Measurements from ENCODE around the gene OGFOD3.
A peak's percentile ranks its signal among the peaks of the same experiment; 100 is the strongest.
"Not testable (repeated sequence)": the region's sequence is repeated elsewhere in the genome, so short reads cannot be mapped to it uniquely, and the experiment has no call there.

The OGFOD3 gene

GRCh38 chr17:82432017-82432416 is 13.6 kb upstream of the OGFOD3 start:
- no peak for DNase-seq

- no peak for DNase-seq
These were observed 11.4 kb upstream of the OGFOD3 start for GRCh38 chr17:82429824-82430223.

- DNase-seq, result no peak
These were observed 10.2 kb upstream of the OGFOD3 start for GRCh38 chr17:82428546-82428945.

- no peak for DNase-seq
These were observed 6.4 kb upstream of the OGFOD3 start for GRCh38 chr17:82424863-82425159.

GRCh38 chr17:82424001-82424862 is 5.8 kb upstream of the OGFOD3 start:
- DNase-seq, result peak; percentile 18

GRCh38 chr17:82419540-82419939 is 1.2 kb upstream of the OGFOD3 start:
- no peak for DNase-seq

- no peak for DNase-seq
These were observed 1.6 kb downstream of the OGFOD3 start for GRCh38 chr17:82416771-82417170.

GRCh38 chr17:82416264-82416663 is 2.1 kb downstream of the OGFOD3 start:
- no peak for DNase-seq

GRCh38 chr17:82415786-82416185 is 2.6 kb downstream of the OGFOD3 start:
- no peak for DNase-seq

GRCh38 chr17:82415336-82415735 is 3.0 kb downstream of the OGFOD3 start:
- no peak for DNase-seq

- peak; percentile 34 for DNase-seq
These were observed 3.7 kb downstream of the OGFOD3 start for GRCh38 chr17:82414548-82415281.

GRCh38 chr17:82412535-82413520 is 5.6 kb downstream of the OGFOD3 start:
- DNase-seq, result no peak

- DNase-seq, result not testable (repeated sequence)
These were observed 6.3 kb downstream of the OGFOD3 start for GRCh38 chr17:82412081-82412480.

GRCh38 chr17:82411396-82412053 is 6.9 kb downstream of the OGFOD3 start:
- no peak for DNase-seq

- no peak for DNase-seq
These were observed 8.2 kb downstream of the OGFOD3 start for GRCh38 chr17:82410014-82410716.

GRCh38 chr17:82408938-82409318 is 9.5 kb downstream of the OGFOD3 start:
- DNase-seq, result no peak

GRCh38 chr17:82408288-82408937 is 10.0 kb downstream of the OGFOD3 start:
- no peak for DNase-seq

- DNase-seq, result no peak
These were observed 11.1 kb downstream of the OGFOD3 start for GRCh38 chr17:82407255-82407654.

- DNase-seq, result no peak
These were observed 12.2 kb downstream of the OGFOD3 start for GRCh38 chr17:82406131-82406671.

GRCh38 chr17:82405051-82405450 is 13.3 kb downstream of the OGFOD3 start:
- no peak for DNase-seq

Measured in GDM1 (cell line).